ENCODE measurements around the gene ZFP64.

GRCh38 chr20:52175840-52176239, 15.7 kb downstream of the ZFP64 start:
- TF ChIP-seq TP53 (CRISPR knock-in tag; IDR thresholded peaks at IDR 0.05) (no peak), CHD4 (IDR thresholded peaks at IDR 0.05; ENCODE audit: borderline replicate concordance) (no peak), RFX5 (IDR thresholded peaks at IDR 0.05) (no peak), CTCF (IDR thresholded peaks at IDR 0.05) (no peak), EP300 (IDR thresholded peaks at IDR 0.05) (no peak), REST (IDR thresholded peaks at IDR 0.05) (no peak), SMC3 (IDR thresholded peaks at IDR 0.05) (no peak), POLR2A (IDR thresholded peaks at IDR 0.05; ENCODE audit: low read length) (no peak)

Measured in A549 (cell line).